OCI-LY1 (cell line): Measurements from ENCODE around the gene PLPP7.
"Not testable (repeated sequence)": the region's sequence is repeated elsewhere in the genome, so short reads cannot be mapped to it uniquely, and the experiment has no call there.

Experiments
- EZH2 ChIP-seq: fragments of 200-600 bp; sonication (generic), shearing (Covaris generic); IDR thresholded peaks from 2 replicates; pipeline ENCODE4 v1.8.0; 2017; ENCODE audit warnings: borderline replicate concordance, mixed run types, mild to moderate bottlenecking, antibody characterized with exemption, low read length, moderate library complexity, mixed read lengths
- TF ChIP-seq, protein P1 (sequence below): fragments of 200-600 bp; sonication (generic), shearing (Covaris generic); IDR thresholded peaks from 2 replicates; pipeline ENCODE4 v1.5.1; 2017; ENCODE audit warnings: mild to moderate bottlenecking, antibody characterized with exemption, low read length, moderate library complexity, mixed read lengths

DNA sequence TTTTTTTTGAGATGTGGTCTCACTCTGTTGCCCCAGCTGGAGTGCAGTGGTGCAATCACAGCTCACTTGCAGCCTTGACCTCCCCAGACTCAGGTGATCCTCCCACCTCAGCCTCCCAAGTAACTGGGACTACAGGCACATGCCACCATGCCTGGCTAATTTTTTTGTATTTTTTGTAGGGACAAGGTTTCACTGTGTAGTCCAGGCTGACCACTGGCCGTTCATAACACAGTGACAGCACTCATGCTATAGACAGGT lies 18.6 kb upstream of the PLPP7 start:
- TF ChIP-seq, protein P1, sequence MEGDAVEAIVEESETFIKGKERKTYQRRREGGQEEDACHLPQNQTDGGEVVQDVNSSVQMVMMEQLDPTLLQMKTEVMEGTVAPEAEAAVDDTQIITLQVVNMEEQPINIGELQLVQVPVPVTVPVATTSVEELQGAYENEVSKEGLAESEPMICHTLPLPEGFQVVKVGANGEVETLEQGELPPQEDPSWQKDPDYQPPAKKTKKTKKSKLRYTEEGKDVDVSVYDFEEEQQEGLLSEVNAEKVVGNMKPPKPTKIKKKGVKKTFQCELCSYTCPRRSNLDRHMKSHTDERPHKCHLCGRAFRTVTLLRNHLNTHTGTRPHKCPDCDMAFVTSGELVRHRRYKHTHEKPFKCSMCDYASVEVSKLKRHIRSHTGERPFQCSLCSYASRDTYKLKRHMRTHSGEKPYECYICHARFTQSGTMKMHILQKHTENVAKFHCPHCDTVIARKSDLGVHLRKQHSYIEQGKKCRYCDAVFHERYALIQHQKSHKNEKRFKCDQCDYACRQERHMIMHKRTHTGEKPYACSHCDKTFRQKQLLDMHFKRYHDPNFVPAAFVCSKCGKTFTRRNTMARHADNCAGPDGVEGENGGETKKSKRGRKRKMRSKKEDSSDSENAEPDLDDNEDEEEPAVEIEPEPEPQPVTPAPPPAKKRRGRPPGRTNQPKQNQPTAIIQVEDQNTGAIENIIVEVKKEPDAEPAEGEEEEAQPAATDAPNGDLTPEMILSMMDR, result not testable (repeated sequence)
- TF ChIP-seq EZH2, result not testable (repeated sequence)
